Spleen (tissue), 11 donors: ENCODE data around the gene ITPK1. TPM values are rescaled to one million over a fixed set of nuclear protein-coding genes. Genes with fewer than 3 reads are reported as not detected.

Experiments used
- DNase-seq: peaks from one replicate; pipeline ENCODE4 v3.0.0-alpha.2; 2020
- H3K27ac ChIP-seq, 8 donors: fragments of 200-600 bp; sonication (generic) in 7 of 8; 1 replicate in 4 of 8; 2 replicates in 4 of 8; pipeline versions ENCODE4 v1.5.0 to v1.8.0; 2016 to 2021; ENCODE audit warnings: inconsistent platforms in 4 of 8, mild to moderate bottlenecking in 4 of 8, moderate library complexity in 1 of 8
- H3K27me3 ChIP-seq, 7 donors: fragments of 200-600 bp; sonication (generic) in 6 of 7; replicated peaks in 1 of 7; 1 replicate in 4 of 7; 2 replicates in 3 of 7; pipeline versions ENCODE4 v1.5.0 to v1.8.0; 2016 to 2021; ENCODE audit warnings: inconsistent platforms in 3 of 7, mild to moderate bottlenecking in 1 of 7
- H3K36me3 ChIP-seq, 6 donors: fragments of 200-600 bp; sonication (generic) in 5 of 6; 1 replicate in 4 of 6; 2 replicates in 2 of 6; pipeline versions ENCODE4 v1.5.0 to v1.8.0; 2016 to 2021; ENCODE audit warnings: inconsistent platforms in 2 of 6
- H3K4me1 ChIP-seq, 6 donors: fragments of 200-600 bp; sonication (generic) in 5 of 6; 1 replicate in 3 of 6; 2 replicates in 3 of 6; pipeline versions ENCODE4 v1.5.0 to v1.8.0; 2016 to 2021; ENCODE audit warnings: inconsistent platforms in 3 of 6
- H3K4me3 ChIP-seq, 8 donors: fragments of 200-600 bp; sonication (generic) in 7 of 8; 1 replicate in 4 of 8; 2 replicates in 4 of 8; pipeline versions ENCODE4 v1.5.0 to v1.8.0; 2016 to 2021; ENCODE audit warnings: inconsistent platforms in 4 of 8, mild to moderate bottlenecking in 4 of 8, moderate library complexity in 2 of 8
- H3K9me3 ChIP-seq, 8 donors: fragments of 200-600 bp; sonication (generic) in 7 of 8; 1 replicate in 4 of 8; 2 replicates in 4 of 8; pipeline versions ENCODE4 v1.5.0 to v1.8.0; 2016 to 2021; ENCODE audit warnings: inconsistent platforms in 4 of 8
- CTCF ChIP-seq, 11 experiments: fragments of 200-600 bp in 7 of 11; fragments of 450-650 bp in 4 of 11; sonication (generic) in 4 of 11; IDR thresholded peaks in 8 of 11; conservative IDR thresholded peaks in 3 of 11; 1 replicate in 7 of 11; 2 replicates in 4 of 11; pipeline versions ENCODE4 v1.4.0 to v1.8.0; 2016 to 2021; ENCODE audit warnings: antibody characterized with exemption in 11 of 11, inconsistent platforms in 4 of 11, mild to moderate bottlenecking in 1 of 11
- POLR2A ChIP-seq, 3 donors: fragments of 450-650 bp; IDR thresholded peaks; one replicate each; pipeline ENCODE4 v1.5.1; 2017; ENCODE audit warnings: antibody characterized with exemption in 3 of 3, mild to moderate bottlenecking in 1 of 3
- POLR2AphosphoS5 ChIP-seq, 3 donors: sonication (generic); formaldehyde crosslinking; IDR thresholded peaks; one replicate each; pipeline ENCODE4 v1.5.1; 2017; ENCODE audit warnings: antibody characterized with exemption in 3 of 3
- WGBS, 5 donors: extraction: QIAGEN DNeasy Blood & Tissue Kit in 3 of 5; methylation state at CpG; one replicate each; pipeline versions ENCODE4 v1.1.5 to v1.1.7; 2013 to 2018; 5-methylcytosine and 5-hydroxymethylcytosine counted together
- intact Hi-C: fragments of 100-400 bp; cut with DNase I; formaldehyde crosslinking; loops from one replicate; pipeline ENCODE4 v1.15.0; 2023; ENCODE audit warnings: low total_unique reads
- polyA plus RNA-seq, 3 donors: library from polyadenylated mRNA; stranded (reverse); fragments of 200-250 nt; gene quantifications; one replicate each; pipeline ENCODE4 v1.2.1, GENCODE V29; 2013
- total RNA-seq, 7 donors: library from RNA; depleted of rRNA in 3 of 7; stranded (reverse); fragments of >200 nt in 3 of 7; fragmentation: NEBNext Ultra II Directional in 4 of 7; extraction: Animal tissue kit (Norgen Biotek cat#: 25700) in 4 of 7; gene quantifications; one replicate each; pipeline versions ENCODE4 v1.1.0 to v1.2.1, GENCODE V29; 2016 to 2021
- donor health status: healthy with polysubstance abuse.
- donor health status: DM: no; HTN: no; CAD: no; lungs with moderate emphysema.
- donor health status: DM: no; HTN: no; CAD: no.
- donor health status: Bipolar disorder and iron deficiency.
- donor health status: healthy.
- donor health status: DM: no; HTN: no; CAD: no.
- donor health status: DM: yes; HTN: yes; CAD: no.

The ITPK1 gene
- total and polyA plus RNA-seq, 10 donors = 22.9 to 123 (median 68.0) TPM

GRCh38 chr14:92928961-92929688 lies 186.6 kb downstream of the ITPK1 start:
- no peaks in the 10 kb centered on the region for H3K9me3 ChIP-seq
- H3K4me1 ChIP-seq = peaks cover 0 to 9% (median 0%) of the 10 kb centered on the region in 6 donors
- no peak overlapping the region for H3K4me3 ChIP-seq
- intact Hi-C loops = no loop called here
- TF ChIP-seq POLR2A (IDR thresholded peaks at IDR 0.05) (no peak), CTCF (IDR thresholded peaks at IDR 0.05 in 8 of 11, conservative IDR thresholded peaks at IDR 0.05 in 3 of 11) (no peak), POLR2AphosphoS5 (IDR thresholded peaks at IDR 0.05) (no peak)
- H3K27me3 ChIP-seq = peaks cover 0 to 18% (median 0%) of the 10 kb centered on the region in 7 donors
- 78 to 92% (median 83%) methylated on average over 12 of the region's 12 CpGs for WGBS, 5 donors
- no peak for DNase-seq
- no peak overlapping the region for H3K27ac ChIP-seq
- peaks cover 0 to 6% (median 0%) of the 10 kb centered on the region in 6 donors for H3K36me3 ChIP-seq

- WGBS, 5 donors = 66 to 81% (median 76%) methylated on average over 3 of the region's 3 CpGs
- Histone ChIP-seq H3K27me3 (peaks cover 0 to 27% (median 7%) of the 10 kb centered on the region in 7 donors), H3K9me3 (no peaks in the 10 kb centered on the region), H3K27ac (no peak overlapping the region), H3K36me3 (peaks cover 0 to 5% (median 0%) of the 10 kb centered on the region in 6 donors), H3K4me3 (no peak overlapping the region), H3K4me1 (peaks cover 0 to 18% (median 2%) of the 10 kb centered on the region in 6 donors)
- TF ChIP-seq POLR2A (IDR thresholded peaks at IDR 0.05) = no peak
- TF ChIP-seq POLR2AphosphoS5 (IDR thresholded peaks at IDR 0.05) = no peak
- no peak for TF ChIP-seq CTCF (IDR thresholded peaks at IDR 0.05 in 8 of 11, conservative IDR thresholded peaks at IDR 0.05 in 3 of 11)
- DNase-seq = no peak
- intact Hi-C loops = no loop called here
These were observed 187.5 kb downstream of the ITPK1 start for GRCh38 chr14:92928258-92928629.

GRCh38 chr14:92927349-92928257 lies 188.1 kb downstream of the ITPK1 start:
- H3K36me3 ChIP-seq = peaks cover 0 to 3% (median 0%) of the 10 kb centered on the region in 6 donors
- H3K4me3 ChIP-seq = no peak overlapping the region
- intact Hi-C loops = no loop called here
- TF ChIP-seq POLR2AphosphoS5 (IDR thresholded peaks at IDR 0.05) = no peak
- no peak for TF ChIP-seq POLR2A (IDR thresholded peaks at IDR 0.05)
- TF ChIP-seq CTCF (IDR thresholded peaks at IDR 0.05 in 8 of 11, conservative IDR thresholded peaks at IDR 0.05 in 3 of 11) = no peak
- H3K9me3 ChIP-seq = no peaks in the 10 kb centered on the region
- peaks cover 0 to 25% (median 5%) of the 10 kb centered on the region in 6 donors for H3K4me1 ChIP-seq
- H3K27ac ChIP-seq = no peak overlapping the region
- WGBS, 5 donors = 56 to 65% (median 63%) methylated on average over 13 to 14 of the region's 14 CpGs
- peaks cover 0 to 33% (median 13%) of the 10 kb centered on the region in 7 donors for H3K27me3 ChIP-seq
- DNase-seq = no peak

GRCh38 chr14:92926931-92927330 lies 188.8 kb downstream of the ITPK1 start:
- TF ChIP-seq CTCF (IDR thresholded peaks at IDR 0.05 in 8 of 11, conservative IDR thresholded peaks at IDR 0.05 in 3 of 11) (no peak), POLR2AphosphoS5 (IDR thresholded peaks at IDR 0.05) (no peak), POLR2A (IDR thresholded peaks at IDR 0.05) (no peak)
- Histone ChIP-seq H3K27ac (no peak overlapping the region), H3K4me1 (peaks cover 0 to 25% (median 5%) of the 10 kb centered on the region in 6 donors), H3K4me3 (no peak overlapping the region), H3K36me3 (no peaks in the 10 kb centered on the region), H3K27me3 (peaks cover 0 to 40% (median 19%) of the 10 kb centered on the region in 7 donors), H3K9me3 (no peaks in the 10 kb centered on the region)
- DNase-seq = no peak
- intact Hi-C loops = no loop called here
- 65 to 85% (median 85%) methylated on average over 3 of the region's 3 CpGs for WGBS, 5 donors
